ENCODE results near the gene C10orf90.

The C10orf90 gene

DNA sequence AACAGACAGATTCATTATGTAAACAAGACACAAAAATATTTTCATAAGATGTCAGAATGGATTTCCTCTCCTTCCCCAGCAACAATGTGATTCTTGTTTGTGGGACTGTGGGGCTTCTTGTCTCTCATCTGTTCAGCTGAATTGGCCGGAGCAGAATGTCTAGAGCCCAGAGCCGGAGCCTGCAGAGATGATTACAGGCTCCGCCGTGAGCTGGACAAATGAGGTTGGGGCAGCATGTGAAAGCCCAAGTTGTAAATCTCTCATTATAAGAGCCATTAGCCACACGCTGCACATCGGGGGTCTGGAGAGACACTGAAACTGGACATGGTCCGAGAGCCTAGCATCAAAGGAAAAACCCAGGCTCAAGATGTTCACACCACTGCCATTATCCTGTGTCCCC, 145.2 kb downstream of the C10orf90 start:
- no peak for DNase-seq (ENCODE audit: low read depth in 1 of 2, low spot score in 1 of 2)
- Histone ChIP-seq H3K4me3 (replicated peaks; ENCODE audit: insufficient read depth, low read length) (no peak overlapping the region), H3K27me3 (ENCODE audit: insufficient read depth, poor library complexity, severe bottlenecking) (no peaks in the 10 kb centered on the region), H3K27ac (replicated peaks) (no peak overlapping the region)
- TF ChIP-seq GABPA (IDR thresholded peaks at IDR 0.05; ENCODE audit: low read depth) (no peak), SPI1 (IDR thresholded peaks at IDR 0.05; ENCODE audit: borderline replicate concordance, low read depth) (no peak), POLR2AphosphoS5 (IDR thresholded peaks at IDR 0.05; ENCODE audit: low read depth) (no peak)
- TF ChIP-seq, protein P1, sequence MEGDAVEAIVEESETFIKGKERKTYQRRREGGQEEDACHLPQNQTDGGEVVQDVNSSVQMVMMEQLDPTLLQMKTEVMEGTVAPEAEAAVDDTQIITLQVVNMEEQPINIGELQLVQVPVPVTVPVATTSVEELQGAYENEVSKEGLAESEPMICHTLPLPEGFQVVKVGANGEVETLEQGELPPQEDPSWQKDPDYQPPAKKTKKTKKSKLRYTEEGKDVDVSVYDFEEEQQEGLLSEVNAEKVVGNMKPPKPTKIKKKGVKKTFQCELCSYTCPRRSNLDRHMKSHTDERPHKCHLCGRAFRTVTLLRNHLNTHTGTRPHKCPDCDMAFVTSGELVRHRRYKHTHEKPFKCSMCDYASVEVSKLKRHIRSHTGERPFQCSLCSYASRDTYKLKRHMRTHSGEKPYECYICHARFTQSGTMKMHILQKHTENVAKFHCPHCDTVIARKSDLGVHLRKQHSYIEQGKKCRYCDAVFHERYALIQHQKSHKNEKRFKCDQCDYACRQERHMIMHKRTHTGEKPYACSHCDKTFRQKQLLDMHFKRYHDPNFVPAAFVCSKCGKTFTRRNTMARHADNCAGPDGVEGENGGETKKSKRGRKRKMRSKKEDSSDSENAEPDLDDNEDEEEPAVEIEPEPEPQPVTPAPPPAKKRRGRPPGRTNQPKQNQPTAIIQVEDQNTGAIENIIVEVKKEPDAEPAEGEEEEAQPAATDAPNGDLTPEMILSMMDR (IDR thresholded peaks at IDR 0.05; ENCODE audit: insufficient read depth, low read length): no peak
- TF ChIP-seq, protein P2, sequence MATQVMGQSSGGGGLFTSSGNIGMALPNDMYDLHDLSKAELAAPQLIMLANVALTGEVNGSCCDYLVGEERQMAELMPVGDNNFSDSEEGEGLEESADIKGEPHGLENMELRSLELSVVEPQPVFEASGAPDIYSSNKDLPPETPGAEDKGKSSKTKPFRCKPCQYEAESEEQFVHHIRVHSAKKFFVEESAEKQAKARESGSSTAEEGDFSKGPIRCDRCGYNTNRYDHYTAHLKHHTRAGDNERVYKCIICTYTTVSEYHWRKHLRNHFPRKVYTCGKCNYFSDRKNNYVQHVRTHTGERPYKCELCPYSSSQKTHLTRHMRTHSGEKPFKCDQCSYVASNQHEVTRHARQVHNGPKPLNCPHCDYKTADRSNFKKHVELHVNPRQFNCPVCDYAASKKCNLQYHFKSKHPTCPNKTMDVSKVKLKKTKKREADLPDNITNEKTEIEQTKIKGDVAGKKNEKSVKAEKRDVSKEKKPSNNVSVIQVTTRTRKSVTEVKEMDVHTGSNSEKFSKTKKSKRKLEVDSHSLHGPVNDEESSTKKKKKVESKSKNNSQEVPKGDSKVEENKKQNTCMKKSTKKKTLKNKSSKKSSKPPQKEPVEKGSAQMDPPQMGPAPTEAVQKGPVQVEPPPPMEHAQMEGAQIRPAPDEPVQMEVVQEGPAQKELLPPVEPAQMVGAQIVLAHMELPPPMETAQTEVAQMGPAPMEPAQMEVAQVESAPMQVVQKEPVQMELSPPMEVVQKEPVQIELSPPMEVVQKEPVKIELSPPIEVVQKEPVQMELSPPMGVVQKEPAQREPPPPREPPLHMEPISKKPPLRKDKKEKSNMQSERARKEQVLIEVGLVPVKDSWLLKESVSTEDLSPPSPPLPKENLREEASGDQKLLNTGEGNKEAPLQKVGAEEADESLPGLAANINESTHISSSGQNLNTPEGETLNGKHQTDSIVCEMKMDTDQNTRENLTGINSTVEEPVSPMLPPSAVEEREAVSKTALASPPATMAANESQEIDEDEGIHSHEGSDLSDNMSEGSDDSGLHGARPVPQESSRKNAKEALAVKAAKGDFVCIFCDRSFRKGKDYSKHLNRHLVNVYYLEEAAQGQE (IDR thresholded peaks at IDR 0.05; ENCODE audit: insufficient replicate concordance, low read depth): no peak

DNA sequence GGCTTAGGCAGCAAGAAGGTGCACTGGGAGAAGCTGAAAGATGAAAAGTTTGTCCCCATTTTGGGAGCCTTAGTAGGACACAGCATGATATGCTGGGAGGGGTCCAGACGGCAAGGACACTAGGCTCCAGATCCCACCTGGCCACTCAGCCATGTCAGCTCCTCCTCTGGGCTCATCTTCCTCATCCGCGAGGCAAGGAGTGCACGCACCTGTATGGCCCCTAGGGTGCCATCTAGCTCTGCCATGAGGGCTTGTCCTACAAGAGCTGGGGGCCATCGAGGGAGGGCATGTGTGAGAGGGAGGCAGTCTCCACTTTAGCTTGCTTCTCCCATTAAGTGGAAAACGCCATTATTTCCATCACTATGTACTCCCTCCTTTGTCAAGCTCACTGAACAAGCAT, 146.0 kb downstream of the C10orf90 start:
- H3K27me3 ChIP-seq (ENCODE audit: insufficient read depth, poor library complexity, severe bottlenecking): no peaks in the 10 kb centered on the region
- TF ChIP-seq GABPA (IDR thresholded peaks at IDR 0.05; ENCODE audit: low read depth) (no peak), POLR2AphosphoS5 (IDR thresholded peaks at IDR 0.05; ENCODE audit: low read depth) (no peak), SPI1 (IDR thresholded peaks at IDR 0.05; ENCODE audit: borderline replicate concordance, low read depth) (no peak)
- TF ChIP-seq, protein P1 (IDR thresholded peaks at IDR 0.05; ENCODE audit: insufficient read depth, low read length): no peak
- TF ChIP-seq, protein P2 (IDR thresholded peaks at IDR 0.05; ENCODE audit: insufficient replicate concordance, low read depth): no peak
- DNase-seq (ENCODE audit: low read depth in 1 of 2, low spot score in 1 of 2): no peak
- H3K4me3 ChIP-seq (replicated peaks; ENCODE audit: insufficient read depth, low read length): no peak overlapping the region
- H3K27ac ChIP-seq (replicated peaks): no peak overlapping the region

DNA sequence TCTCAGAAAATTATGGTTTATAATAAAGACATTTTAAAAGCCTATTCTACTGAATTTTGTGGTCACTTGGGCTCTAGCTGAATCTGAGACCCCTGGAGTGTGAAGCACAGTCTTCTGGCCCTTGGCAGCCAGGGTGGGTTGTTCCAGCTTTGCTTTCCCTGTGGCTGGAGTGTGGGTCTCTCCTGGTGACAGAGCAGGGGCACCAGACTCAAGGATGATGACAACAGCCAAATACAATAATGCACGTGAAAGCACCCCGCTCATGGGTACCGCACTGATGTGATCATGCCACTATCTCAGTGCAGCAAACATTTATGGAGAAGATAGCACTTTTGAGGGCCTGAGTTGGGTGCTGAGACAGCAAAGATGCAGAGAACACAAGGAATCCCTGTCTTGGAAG, 147.4 kb downstream of the C10orf90 start:
- no peak overlapping the region for H3K4me3 ChIP-seq (replicated peaks; ENCODE audit: insufficient read depth, low read length)
- H3K27ac ChIP-seq (replicated peaks): no peak overlapping the region
- TF ChIP-seq POLR2AphosphoS5 (IDR thresholded peaks at IDR 0.05; ENCODE audit: low read depth) (no peak), GABPA (IDR thresholded peaks at IDR 0.05; ENCODE audit: low read depth) (no peak)
- TF ChIP-seq, protein P1 (IDR thresholded peaks at IDR 0.05; ENCODE audit: insufficient read depth, low read length): no peak

DNA sequence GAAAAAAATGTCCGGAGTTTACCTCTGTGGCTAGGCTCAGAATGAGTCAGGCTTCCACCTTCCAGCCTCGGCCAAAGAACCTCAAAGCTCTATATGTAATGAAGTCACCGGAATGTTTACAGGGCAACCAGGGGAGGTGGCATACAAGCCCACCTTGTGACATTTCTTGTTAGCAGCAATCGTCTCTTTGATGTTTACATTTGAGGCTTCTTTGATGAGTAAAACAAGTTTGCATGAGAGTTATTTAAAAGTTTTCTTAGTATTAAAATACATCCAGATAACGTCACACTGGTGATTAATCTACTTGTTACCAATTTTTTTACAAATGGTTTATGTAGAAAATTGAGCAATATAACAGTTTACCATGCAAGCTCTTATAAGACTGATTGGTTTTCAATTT, 149.1 kb downstream of the C10orf90 start:
- Histone ChIP-seq H3K27ac (replicated peaks) (no peak overlapping the region), H3K4me3 (replicated peaks; ENCODE audit: insufficient read depth, low read length) (no peak overlapping the region), H3K27me3 (ENCODE audit: insufficient read depth, poor library complexity, severe bottlenecking) (no peaks in the 10 kb centered on the region)
- no peak for DNase-seq (ENCODE audit: low read depth in 1 of 2, low spot score in 1 of 2)
- TF ChIP-seq, protein P1 (IDR thresholded peaks at IDR 0.05; ENCODE audit: insufficient read depth, low read length): no peak
- TF ChIP-seq POLR2AphosphoS5 (IDR thresholded peaks at IDR 0.05; ENCODE audit: low read depth): no peak
- TF ChIP-seq GABPA (IDR thresholded peaks at IDR 0.05; ENCODE audit: low read depth): no peak
- no peak for TF ChIP-seq SPI1 (IDR thresholded peaks at IDR 0.05; ENCODE audit: borderline replicate concordance, low read depth)
- TF ChIP-seq, protein P2 (IDR thresholded peaks at IDR 0.05; ENCODE audit: insufficient replicate concordance, low read depth): no peak

More for the DNA sequence above, 147.4 kb downstream of the C10orf90 start:
- DNase-seq (ENCODE audit: low read depth in 1 of 2, low spot score in 1 of 2): no peak
- H3K27me3 ChIP-seq (ENCODE audit: insufficient read depth, poor library complexity, severe bottlenecking): no peaks in the 10 kb centered on the region

All from HL-60 (cell line).